ENCODE results near the gene LRRC45.

LRRC45 gene

DNA sequence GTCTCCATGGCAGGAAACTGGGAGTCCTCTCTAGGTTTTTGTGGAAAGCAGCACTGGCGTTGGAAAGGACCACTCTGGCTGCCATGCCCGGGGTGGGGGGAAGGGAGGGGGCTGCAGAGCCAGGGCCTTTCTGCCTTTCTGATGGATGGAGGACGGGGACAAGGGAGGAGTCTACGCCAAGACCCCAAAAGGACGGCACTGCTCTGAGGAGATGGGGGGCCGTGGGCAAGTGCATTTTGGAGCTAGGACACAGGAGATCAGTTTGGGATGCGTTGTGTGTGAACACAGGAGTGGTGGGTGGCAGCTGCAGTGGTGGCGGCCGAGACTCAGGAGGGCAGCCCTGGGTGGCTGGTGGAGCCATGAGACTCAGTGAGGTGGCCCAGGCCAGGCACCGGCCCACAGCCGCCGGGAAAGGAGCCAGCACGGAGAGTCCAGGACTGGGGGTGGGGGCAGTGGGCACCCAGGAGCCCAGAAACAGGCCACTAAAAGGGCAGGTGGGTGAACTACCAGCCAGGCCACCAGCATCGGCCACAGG is 2.5 kb upstream of the LRRC45 start:
- no peak for DNase-seq

GRCh38 chr17:82021107-82021899 is 1.8 kb upstream of the LRRC45 start:
- no peak for DNase-seq

DNA sequence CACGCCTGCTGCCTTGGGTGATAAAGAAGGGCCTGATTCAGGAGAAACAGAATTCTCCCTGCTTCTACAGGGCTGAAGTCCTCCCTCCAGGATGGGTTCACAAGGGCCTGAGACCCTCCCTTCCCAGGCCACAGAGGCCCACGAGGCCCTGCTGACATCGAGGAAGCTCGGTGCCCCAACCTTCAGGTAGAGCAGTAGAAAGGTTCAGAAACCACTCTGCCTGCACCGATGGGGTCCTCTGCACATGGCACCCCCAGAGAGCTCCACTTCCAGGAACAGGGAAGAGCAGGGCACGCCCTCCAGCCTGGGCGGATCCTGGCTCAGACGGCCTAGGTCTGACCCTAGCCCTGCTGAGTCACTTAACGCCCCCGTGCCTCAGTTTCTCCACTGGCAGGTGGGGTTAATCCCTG is 1.2 kb upstream of the LRRC45 start:
- no peak for DNase-seq

GRCh38 chr17:82022310-82022980 is 660 bp upstream of the LRRC45 start, which contains the start of gene CENPX:
TSS of gene CENPX (minus strand) at chr17:82022878. CDS start at chr17:82022861, 17 bp downstream.
- DNase-seq: no peak

DNA sequence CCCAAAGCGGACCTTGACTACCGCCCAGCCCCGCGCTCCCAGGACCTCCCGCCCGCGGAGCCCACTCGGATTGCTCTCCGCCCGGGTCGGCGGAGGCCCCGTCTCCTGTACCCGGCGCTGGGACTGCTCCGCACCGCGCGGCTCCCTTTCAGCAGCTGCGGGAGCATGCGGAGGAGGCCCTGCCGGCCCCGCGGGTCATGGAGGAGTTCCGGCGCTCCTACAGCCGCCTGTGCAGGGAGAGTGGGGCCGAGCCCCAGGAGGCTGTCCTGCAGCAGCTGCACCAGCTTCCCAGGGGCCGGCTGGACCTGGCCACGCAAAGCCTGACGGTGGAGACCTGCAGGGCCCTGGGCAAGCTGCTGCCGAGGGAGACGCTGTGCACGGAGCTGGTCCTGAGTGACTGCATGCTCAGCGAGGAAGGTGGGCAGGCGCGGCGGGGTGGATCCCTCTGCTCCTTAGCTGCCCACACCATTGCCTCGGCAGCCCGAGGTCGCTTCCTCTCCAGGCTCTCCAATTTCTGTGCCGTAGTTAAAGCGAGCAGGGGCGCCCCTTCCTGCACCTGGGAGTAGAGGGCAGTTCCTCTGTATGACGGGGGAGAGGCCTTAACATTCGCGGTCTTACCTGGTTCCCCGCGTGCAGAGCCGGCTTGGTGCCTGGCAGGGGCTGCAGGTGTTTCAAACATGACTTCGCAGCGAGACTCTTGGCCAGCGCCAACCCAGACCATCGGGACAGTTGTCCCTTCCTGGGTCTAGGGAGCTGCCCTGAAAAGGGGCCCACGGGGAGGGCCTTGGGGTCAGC is 539 bp downstream of the LRRC45 start:
- DNase-seq: no peak

GRCh38 chr17:82024859-82025258 is 1.8 kb downstream of the LRRC45 start:
- no peak for DNase-seq

GRCh38 chr17:82025401-82026107 is 2.4 kb downstream of the LRRC45 start:
- no peak for DNase-seq

DNA sequence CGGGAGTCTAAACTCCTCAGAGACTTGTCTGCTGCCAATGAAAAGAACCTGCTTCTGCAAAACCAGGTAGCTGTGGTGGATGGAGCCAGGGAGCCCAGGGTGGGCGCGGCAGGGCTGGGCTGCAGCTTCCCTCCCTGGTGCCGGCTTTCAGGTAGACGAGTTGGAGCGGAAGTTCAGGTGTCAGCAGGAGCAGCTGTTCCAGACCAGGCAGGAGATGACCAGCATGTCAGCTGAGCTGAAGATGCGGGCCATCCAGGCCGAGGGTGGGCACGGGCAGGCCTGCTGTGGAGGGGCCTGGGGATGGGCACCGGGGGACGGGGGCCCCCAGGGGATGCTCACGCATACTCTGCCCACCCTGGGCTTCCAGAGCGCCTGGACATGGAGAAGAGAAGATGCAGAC is 5.1 kb downstream of the LRRC45 start:
- DNase-seq: no peak

DNA sequence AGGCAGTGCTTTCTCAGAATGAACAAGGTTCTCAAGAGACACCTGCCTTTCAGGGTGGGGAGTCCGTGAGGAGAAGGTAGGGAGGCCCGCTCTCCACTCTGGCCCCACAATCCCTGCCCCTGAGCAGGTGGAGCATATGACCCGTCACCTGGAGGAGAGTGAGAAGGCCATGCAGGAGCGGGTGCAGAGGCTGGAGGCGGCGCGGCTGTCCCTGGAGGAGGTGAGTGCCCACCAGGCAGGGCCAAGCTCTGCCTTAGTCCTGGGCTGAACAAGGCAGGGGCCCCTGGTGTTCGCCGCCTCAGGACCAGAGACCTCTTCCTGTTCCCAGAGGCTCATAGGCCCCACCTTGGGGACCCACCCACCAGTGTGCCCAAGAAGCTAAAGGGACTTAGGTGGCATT is 5.9 kb downstream of the LRRC45 start:
- no peak for DNase-seq

DNA sequence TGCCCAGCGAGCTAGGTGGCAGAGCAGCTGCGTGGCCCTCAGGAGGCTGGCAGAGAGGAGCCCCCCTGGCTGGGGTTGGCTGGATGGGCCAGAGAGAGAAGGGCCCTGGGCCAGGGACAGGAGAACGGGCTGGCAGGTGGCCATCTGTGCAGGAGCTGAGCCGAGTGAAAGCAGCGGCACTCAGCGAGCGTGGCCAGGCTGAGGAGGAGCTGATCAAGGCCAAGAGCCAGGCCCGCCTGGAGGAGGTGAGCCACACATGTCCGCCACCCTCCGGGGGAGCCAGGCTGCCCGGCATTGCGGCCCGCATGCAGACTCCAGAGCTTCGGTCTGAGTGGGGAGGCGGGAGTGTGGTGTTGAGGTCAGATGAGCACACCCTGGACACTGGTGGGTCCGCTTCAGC is 6.3 kb downstream of the LRRC45 start:
- DNase-seq: no peak

DNA sequence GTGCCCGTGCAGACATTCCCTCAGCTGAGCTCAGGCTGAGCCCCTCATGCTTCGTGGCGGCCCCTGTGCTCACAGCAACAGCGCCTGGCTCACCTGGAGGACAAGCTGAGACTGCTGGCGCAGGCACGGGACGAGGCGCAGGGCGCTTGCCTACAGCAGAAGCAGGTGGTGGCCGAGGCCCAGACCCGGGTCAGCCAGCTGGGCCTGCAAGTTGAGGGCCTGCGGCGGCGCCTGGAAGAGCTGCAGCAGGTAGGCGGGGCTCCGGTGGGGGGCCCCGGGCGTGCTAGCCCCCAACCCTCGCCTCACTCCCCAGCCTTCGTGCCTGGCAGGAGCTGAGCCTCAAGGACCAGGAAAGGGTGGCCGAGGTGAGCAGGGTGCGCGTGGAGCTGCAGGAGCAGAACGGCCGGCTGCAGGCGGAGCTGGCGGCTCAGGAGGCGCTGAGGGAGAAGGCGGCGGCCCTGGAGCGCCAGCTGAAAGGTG is 6.9 kb downstream of the LRRC45 start:
- no peak for DNase-seq

GRCh38 chr17:82030470-82031302 is 7.6 kb downstream of the LRRC45 start:
- no peak for DNase-seq

DNA sequence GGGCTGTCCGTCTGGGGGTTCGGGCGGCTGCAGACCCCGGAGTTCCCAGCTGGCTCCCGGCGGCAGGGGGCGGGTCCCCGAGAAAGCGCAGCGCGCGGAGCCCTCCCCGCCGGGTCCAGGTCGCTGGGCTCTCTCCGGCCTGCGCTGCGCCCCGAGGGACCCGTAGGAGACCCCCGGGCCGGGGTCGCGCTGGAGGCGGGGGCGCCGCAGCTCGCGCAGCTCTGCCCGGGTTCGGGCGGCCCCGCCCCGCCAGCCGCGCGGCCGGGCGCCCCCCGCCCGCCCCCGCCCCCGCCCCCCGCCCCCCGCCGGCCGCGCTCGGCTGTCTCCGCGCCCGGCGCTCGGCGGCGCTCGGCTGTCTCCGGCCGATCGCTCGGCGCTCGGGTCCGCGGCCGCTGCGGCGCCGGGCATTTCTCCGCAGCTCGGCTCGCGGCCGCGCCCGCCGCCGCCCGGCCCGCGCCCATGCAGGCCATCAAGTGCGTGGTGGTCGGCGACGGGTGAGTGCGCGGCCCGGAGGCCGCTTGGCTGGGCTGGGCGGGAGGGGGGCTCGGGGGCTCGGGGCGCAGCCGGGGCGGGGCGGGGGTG is 8.3 kb downstream of the LRRC45 start, which contains the start of gene RAC3:
Gene RAC3 (plus strand): TSS at position 376 of the 582 bp plus-strand sequence. CDS start 84 bp downstream, at position 460.
- DNase-seq: no peak

GRCh38 chr17:82031885-82032627 is 9.0 kb downstream of the LRRC45 start:
- DNase-seq: no peak

DNA sequence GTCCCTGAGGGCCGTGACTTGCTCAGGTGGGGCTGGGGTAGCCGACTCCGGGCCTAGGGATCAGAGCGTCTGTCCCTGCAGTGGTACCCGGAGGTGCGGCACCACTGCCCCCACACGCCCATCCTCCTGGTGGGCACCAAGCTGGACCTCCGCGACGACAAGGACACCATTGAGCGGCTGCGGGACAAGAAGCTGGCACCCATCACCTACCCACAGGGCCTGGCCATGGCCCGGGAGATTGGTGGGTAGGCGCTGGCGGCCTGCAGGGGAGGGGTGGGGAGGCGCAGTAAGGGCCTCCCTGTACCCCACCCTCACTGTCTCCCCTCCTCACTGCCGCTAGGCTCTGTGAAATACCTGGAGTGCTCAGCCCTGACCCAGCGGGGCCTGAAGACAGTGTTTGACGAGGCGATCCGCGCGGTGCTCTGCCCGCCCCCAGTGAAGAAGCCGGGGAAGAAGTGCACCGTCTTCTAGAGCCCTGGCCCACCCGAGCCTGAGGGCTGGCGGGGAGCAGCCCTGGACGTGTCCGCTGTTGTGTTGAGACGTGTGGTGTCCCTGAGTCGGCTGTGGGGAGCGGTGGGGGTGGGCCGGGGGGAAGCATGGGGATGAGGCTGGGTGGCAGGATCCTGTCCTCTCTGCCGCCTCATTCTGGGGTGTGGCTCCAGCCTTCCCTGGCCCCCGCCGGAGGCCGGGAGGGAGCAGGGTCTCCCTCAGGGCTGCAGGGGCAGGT is 10.4 kb downstream of the LRRC45 start:
- DNase-seq: no peak

GRCh38 chr17:82034371-82035011 is 11.4 kb downstream of the LRRC45 start:
- DNase-seq: no peak

GRCh38 chr17:82035488-82035887 is 12.4 kb downstream of the LRRC45 start:
- no peak for DNase-seq

GRCh38 chr17:82035956-82036633 is 13.0 kb downstream of the LRRC45 start:
- no peak for DNase-seq
